CD4-positive, alpha-beta T cell treated with Interleukin-2 at 100 ng/mL for 4 hours (primary cell): ENCODE measurements around the gene PICALM.
A peak's percentile ranks its signal among the peaks of the same experiment; 100 is the strongest.

Source experiments
- DNase-seq: peaks from one replicate; pipeline ENCODE4 v3.0.0-alpha.2; 2020; ENCODE audit warnings: low spot score

PICALM gene

GRCh38 chr11:86073948-86074347 lies 5.1 kb upstream of the PICALM start:
- DNase-seq: no peak

GRCh38 chr11:86072211-86072610 lies 3.3 kb upstream of the PICALM start:
- DNase-seq: no peak

GRCh38 chr11:86070142-86071056 lies 1.5 kb upstream of the PICALM start:
- no peak for DNase-seq

- peak; percentile 22 for DNase-seq
These were observed 671 bp upstream of the PICALM start for GRCh38 chr11:86069408-86070101.

GRCh38 chr11:86068138-86068871 lies 579 bp downstream of the PICALM start:
- peak; percentile 18 for DNase-seq

- DNase-seq: no peak
These were observed 1.1 kb downstream of the PICALM start for GRCh38 chr11:86067851-86068137.

GRCh38 chr11:86067009-86067850 lies 1.7 kb downstream of the PICALM start:
- DNase-seq: no peak

- DNase-seq: no peak
These were observed 2.3 kb downstream of the PICALM start for GRCh38 chr11:86066657-86067008.

GRCh38 chr11:86066033-86066432 lies 2.9 kb downstream of the PICALM start:
- DNase-seq: no peak

- no peak for DNase-seq
These were observed 4.6 kb downstream of the PICALM start for GRCh38 chr11:86064220-86064803.

GRCh38 chr11:86063536-86063935 lies 5.3 kb downstream of the PICALM start:
- no peak for DNase-seq

GRCh38 chr11:86062719-86063118 lies 6.2 kb downstream of the PICALM start:
- DNase-seq: peak; percentile 55

GRCh38 chr11:86061483-86062205 lies 7.2 kb downstream of the PICALM start:
- no peak for DNase-seq

GRCh38 chr11:86060544-86060943 lies 8.3 kb downstream of the PICALM start:
- DNase-seq: no peak

- no peak for DNase-seq
These were observed 10.5 kb downstream of the PICALM start for GRCh38 chr11:86058360-86058759.

GRCh38 chr11:86056351-86056854 lies 12.5 kb downstream of the PICALM start:
- DNase-seq: no peak

- no peak for DNase-seq
These were observed 15.9 kb downstream of the PICALM start for GRCh38 chr11:86052693-86053641.

- DNase-seq: no peak
These were observed 18.6 kb downstream of the PICALM start for GRCh38 chr11:86050196-86050709.

GRCh38 chr11:86047275-86047991 lies 21.5 kb downstream of the PICALM start:
- peak; percentile 59 for DNase-seq
